NCI-H1105 (cell line): Measurements from ENCODE around the gene NINJ1.

ENCODE experiments used
- DNase-seq: peaks from one replicate; lab custom pipeline; 2025; lab: John Stamatoyannopoulos, UW

Gene NINJ1

DNA sequence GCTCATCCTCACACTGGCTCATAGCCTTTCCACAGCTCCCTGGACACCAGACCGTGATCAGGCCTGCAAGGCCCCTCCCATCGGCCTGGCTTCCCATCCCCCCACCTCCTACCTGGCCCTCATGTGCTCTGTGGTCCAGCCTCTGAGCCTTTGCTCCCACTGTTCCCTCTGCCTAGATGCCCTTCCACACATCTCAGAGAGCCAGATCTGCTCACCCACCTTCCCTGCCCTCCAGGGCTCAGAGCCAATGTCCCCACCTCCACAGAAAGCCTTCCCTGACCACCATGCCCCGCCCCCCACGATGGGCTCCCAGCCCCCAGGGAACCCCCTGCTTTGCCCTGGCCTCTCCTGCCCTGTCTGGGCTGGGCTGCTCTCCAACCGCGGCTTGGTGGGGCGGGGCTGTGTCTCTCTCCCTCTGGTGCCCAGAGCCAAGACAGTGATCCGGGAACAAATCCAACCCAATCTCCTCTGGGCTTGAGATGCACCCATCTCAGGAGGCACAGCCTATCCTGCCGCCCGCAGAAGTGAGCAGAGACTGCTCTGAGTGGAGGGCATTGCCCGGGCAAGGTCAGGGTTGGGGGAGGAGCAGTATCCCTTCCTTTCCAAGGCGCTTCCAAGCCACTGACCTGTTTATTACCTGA, 1.6 kb downstream of the NINJ1 start:
- DNase-seq: no peak

DNA sequence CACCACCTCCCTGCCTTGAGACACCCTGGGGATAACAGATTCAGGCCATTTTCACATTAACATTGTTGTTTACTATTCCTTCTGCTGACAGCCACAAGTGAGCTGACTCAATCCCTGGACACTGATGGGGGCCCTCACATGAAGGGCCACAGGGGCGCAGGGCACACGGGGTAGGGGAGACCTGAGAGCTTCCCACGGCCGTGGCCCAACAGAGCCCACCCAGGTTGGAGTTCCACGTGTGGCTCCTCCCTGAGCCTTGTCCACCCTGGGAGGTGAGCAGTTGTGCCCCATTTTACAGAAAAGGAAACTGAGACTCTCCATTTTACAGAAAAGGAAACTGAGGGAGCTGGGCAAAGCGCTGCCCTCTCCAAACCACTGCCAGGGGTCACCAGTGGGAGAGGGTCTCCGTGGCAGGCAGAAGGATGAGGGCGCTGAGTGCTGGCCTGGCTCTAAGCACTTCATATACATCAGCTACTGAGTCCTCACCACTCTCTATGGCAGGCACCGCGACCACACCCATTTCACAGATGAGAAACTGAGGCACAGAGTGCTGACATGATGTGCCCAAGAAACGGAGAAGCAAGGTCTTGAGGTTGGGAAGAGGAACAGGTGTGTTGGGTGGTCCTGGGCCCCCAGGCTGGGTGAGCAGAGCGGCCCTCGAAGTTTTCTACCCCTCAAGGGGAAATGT, 2.3 kb downstream of the NINJ1 start:
- DNase-seq: no peak

DNA sequence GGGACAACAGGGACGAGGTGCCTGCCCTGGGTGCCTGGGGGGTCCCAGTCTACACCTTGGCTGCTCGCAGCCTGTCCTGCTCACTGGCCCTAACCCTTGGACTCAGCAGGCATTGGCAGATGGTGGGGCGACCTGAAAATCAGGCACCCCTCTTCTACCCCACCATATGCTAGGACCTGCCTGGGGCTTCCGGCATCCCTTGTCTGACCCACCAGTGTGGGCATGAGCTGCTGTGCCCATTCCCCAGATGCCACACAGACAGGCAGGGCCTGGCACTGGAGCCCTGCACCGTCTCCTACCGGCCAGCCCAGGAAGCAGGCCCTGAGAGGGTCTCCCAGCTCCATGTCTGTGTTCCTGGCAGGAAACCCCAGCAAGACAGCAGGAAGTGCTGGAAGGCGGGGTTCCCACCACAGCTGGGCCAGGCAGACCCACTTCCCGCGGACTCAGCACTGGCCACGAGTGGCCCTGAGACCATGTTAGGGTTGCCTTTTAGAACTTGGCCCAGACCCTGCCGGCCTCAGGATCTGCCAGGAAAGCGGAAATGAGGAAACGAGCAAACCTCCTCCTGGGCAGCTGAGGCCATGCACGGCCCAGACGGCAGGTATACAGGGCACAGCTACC, 3.1 kb downstream of the NINJ1 start:
- DNase-seq: no peak

DNA sequence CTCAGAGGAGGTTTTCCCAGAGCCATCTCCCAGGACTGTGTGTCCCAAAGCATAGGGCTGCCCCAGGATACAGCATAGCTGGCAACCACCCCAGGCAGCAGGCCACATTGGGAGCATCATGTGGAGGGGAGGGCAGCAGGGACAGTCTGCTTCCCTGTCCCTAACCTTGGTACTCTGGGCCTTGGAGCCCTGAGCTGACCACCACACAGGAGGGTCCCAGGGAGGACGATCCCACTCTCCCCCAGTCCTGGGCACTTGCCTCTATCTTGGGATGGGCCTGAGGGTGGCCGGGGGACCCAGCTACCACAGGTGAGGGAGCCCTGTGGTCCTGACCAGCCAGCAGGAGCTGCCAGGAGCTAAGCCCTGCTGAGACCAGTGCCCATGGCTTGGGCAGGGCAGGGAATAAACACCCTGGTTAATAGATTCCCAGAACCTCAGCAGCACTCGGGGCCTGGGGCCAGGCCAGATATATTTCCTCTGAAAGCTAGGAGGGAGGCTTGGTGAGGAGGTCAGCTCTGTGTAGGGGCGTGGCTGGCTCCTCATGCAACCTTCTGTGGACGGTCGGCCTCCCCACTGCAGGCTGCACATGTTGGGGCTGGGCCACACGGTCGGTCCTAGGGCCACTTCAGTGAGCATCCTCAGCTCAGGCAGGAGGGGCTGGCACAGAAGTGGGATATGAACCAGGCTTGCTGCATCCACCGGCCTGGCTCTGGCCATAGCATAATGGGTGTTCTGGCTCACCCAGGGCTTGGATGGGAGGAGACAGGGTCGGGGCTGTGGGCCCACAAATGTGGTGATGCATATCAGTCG, 4.2 kb downstream of the NINJ1 start:
- no peak for DNase-seq

DNA sequence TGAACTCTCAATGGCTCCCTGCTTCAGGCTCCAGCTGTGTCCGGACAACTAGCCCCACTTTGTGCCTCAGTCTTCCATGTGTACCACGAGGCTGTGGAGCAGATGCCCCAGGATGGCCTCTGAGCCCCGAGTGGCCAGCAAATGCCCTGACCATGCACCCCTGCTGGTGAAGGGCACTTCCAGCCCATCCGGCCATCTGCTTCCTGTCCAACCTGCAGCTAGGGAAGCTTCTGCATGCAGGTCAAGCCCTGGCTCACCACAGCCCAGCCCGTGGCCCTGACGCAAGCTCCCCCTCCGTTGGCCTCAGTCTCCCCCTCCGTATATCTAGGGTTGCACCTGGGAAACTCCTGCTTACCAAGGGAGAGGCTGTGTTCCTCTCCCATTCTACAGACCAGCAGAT, 4.8 kb downstream of the NINJ1 start:
- DNase-seq: no peak

DNA sequence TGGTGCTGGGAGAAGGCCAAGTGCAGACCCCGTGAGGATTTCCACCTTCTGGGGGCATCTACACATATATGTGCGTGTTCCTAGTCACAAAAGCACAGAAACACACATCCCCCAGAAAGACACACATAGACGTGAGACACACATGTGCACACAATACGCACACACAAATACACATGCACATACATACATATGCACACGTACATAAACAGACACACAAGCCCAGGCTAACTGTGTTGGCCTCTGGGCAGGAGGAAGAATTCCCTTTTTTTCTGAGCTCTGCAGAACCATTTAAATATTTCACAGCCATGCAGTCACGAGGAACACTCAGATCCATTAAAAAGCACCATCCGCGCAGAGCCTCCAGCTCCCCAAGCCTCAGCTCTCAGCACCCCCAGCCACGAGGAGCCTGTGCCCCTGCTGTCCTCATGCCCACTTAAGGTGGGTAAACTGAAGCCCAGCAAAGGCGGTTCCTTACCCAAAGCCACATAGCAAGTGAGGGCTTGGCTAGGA, 5.3 kb downstream of the NINJ1 start:
- no peak for DNase-seq

DNA sequence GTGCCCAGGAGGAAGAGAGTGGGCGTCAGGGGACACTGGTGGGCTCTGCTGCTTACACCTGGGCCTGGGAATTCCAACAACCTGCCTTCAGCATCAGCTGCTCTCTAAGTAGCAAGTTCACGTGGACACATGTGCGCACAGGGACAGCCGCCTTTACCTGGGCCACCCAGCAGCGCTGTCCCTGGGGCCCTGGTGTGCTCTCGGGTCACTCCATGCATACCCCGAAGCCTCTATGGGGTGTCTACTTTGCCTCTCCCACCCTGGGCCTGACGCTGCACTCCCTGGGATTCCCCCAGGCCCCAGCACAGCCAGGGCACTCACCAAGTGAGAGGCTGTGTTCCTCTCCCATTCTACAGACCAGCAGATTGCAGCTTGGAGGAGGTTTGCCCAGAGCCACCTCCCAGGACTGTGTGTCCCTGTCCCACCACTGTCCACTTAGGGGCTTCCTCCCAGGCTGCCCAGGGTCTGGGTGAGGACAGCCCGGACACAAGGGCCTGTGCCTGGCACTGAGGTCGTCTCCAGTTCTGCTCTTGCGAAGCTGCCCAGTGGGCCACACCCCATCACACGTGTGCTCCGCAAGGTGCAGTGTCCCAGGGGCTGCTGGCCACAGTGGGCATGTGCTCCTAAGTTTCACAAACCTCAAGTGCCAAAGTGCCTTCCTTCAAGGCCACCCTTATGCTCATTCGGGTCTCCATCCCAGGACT, 5.9 kb downstream of the NINJ1 start:
- no peak for DNase-seq

DNA sequence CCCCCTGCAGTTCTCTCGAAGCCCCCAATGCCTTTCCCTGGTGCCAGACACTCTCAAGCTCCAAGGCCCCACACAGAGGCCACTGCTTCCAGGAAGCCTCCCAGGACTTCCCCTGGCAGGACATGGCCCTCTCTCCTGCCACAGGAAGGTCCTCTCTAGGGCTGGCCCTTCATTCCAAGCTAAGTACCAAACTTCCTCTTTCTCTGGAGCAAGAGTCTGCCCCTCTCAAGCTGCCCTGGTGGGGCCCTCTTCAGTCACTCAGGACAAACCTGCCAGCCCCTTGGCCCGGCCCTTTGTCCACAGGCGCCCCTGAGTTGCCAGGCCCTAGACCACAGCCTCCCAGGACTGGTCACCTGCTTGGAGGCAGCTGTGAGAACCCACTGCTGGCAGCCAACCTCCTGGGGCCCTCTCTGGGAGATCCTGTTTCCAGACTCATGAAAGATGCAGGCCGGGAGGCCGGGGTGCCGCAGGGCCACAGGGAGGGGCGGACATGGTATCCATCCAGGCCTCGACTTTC, 6.6 kb downstream of the NINJ1 start:
- DNase-seq: no peak

DNA sequence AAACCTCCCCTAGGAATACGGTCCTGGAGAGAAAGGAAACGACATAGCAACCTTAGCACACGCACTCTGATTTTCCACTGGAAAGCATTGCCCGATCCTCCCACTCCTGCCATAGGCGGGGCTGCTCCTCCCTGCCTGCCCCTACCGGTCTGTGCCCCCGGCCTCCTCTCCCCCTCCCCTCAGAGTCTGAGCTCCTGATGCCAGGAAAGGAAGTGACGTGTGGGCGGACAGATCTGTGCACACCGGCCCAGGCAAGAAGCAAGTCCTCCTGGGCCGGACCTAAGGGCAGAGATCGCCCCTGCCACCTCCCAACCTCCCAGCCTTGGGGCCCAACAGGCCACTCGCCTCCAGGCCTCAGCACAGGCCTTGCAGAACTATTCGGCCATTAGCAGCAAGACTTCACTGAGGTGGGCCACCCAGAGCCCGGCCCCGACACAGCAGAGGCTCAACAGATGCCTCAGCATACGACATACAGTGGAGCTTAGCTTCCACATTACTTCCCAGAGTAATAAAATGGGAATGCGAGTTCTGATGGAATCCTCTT, 7.2 kb downstream of the NINJ1 start:
- no peak for DNase-seq

DNA sequence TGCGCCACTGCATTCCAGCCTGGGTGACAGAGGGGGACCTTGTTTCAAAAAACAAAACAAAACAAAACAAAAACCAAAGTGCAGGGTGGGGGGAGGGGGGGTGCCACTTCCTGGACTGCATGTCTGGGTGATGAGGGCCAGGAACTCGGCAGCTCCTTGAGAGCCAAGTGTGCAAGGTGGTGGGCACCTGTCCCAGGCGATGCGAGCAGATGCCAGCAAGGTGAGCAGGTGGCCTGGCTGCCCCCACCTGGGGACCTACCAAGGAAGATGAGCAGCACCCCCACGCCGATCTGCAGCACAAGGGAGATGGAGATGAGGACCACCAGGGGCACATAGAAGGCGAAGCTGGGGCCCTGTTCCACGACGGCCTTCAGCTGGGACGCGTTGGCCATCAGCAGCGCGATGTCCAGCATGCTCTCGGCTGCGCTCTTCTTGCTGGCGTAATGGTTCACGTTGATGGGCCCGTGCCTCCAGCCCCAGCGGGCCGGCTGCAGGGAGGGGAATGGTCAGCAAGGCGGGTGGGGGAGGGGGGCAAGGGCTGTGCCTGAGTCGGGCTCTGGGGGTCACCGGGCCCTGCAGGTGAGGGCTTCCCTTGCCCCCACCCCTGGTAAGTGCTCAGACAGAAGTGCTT, 7.8 kb downstream of the NINJ1 start:
- no peak for DNase-seq

DNA sequence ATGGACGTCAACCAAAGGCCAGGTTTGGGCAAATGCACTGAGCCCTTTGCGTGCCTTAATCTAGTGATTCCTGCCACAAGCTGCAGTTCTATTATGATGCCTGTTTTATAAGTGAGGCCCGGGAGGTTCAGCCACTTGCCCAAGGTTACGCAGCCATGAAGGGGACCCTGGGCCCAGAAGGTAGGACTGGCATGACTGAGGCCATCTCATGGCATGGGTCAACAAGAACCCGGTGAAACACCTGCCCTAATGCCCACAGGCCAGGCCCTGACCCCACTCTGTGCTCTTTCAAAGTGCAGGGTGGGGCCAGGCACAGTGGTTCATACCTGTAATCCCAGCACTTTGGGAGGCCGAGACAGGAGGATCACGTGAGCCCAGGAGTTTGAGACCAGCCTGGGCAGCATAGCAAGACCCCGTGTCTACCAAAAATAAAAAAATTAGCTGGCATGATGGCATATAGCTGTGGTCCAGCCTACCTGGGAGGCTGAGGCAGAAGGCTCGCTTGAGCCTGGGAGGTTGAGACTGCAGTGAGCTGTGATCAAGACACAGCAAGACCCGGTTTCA, 8.6 kb downstream of the NINJ1 start:
- no peak for DNase-seq

DNA sequence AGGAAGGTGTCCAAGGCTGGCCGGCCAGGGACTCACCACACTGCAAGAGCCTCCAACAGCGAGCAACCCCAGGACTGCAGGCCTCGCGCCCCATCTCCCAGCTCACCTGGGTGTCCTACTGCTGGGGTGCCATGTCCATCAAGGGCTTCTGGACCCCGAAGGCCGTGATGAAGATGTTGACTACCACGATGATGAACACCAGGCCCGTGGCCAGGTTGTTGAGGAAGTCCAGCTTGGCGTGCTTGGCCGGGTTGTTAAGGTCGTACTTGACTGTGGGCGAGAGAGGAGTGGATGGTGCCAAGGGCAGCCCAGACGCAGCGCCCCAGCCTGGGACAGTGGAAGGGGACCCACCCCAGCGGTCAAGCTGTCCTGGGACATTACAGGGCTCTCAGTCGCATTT, 9.3 kb downstream of the NINJ1 start:
- DNase-seq: no peak

DNA sequence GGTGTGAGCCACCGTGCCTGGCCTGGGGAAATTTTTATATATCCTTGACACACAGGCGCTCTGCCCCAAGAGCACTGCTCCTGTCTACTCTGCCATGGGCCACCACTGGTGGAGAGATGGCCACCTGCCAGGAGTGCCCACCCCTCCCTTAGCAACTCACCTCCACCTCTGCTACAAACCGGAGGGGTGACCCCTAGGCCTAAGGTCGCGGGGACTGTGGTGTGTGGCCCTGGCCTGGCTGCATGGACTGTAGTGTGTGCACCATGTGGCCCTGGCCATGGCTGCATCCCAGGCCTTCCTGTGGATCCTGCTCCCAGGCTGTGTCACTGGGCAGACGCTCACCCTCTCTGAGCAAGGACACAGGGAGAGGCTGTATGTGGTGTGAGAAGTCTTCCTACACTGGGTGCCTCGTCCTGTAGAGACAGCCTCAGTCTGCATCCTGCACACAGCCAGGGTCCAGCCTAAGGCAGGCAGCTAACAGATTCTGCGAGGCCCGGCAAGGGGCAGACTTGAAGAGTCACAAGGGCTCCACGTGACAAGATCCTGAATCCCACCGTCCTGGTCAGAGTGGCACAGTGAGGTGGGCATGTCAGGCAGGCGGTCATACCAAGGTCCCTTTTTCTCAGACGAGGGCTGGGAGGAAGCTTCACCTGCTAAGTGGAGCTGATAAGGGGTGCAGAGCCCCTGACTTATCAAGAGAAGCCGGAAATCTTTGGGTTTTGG, 10.3 kb downstream of the NINJ1 start:
- DNase-seq: no peak

DNA sequence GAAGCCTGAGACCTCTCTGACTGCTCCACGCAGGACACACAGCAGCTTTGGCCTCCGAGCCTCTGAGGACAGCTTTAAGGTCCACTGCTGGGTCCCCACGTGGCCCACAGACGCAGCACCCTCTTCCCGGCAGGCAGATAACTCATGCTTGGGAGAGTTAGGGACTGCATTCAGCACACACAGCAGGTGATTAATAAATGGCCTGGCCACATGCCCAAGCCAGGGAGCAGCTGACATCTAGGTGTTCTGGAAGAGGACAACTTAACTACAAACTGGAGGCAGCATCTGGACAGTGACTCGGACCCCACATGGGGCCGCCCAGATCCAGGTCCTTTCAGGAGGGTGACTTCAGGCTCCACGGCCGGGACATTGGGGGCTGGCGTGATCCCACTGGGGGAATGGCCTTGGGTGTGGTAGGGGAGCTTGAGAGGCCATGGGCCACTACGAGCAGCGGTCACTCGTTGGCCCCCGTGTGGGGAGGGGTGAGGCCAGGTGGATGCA, 11.3 kb downstream of the NINJ1 start:
- DNase-seq: no peak

DNA sequence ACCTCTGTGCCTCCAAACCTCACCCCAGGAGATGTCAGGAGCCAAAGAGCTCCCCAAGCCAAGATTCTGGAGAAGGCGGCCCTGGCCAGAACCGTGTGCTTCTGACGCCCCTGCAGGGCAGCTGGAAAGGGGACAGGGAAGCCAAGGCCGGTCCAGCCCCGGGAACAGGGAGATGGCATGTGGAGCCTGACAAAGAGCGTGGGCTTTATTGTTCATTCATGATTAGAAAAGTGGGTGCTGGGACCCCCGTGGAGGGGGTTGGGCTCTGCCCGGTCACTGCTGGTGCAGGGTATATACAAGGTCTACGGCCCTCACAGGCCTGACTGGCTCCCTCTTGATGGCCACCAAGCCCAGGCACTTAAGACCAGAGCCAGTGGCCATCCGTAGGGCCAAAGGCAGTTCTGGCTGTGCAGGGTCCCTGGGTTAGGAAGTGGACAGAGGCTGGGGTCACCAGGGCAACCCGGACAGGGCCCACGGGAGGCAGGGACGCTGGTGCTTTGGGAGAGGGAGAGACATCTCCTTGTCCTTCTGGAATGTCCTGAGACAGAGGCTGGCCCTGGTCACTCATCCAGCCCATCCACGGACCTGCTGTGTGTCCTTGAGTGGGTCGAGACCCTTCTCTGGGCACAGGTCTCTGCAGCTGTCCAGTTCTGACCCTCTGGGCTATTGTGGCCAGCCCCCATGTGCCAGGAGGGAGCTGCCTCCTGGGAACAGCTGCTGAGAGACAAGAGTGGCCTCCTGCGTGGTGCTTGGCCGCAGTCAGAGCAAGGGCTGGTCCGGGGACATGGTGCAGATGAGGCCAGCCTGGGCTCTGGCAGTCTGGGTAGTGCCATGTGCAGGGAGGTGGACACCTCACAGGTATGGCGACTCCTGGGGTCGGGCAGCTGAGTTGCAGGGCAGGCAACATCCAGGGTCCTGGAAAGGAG, 12.5 kb downstream of the NINJ1 start:
- no peak for DNase-seq

DNA sequence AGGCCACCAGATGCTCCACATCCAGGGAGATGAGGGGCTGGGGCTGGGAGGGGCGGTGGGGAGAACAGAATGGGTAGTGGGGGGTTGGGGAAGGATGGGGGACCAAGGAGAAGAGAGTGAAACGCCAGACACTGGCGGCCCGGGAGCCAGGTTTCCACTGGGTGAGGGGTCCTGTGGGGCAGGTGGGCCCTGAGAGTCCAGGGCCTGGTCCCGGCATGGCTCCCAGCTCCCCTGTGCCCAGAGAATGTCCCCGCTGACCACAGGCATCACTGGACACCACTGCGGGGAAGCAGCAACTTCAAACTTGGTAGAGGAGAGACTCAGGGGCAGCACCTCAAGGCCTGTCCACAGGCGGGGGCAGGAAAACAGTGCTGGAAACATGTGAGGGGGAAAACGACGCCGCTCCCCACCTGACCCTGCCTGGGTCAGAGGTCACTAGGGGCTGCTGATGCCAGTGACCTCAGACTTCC, 13.2 kb downstream of the NINJ1 start:
- no peak for DNase-seq

DNA sequence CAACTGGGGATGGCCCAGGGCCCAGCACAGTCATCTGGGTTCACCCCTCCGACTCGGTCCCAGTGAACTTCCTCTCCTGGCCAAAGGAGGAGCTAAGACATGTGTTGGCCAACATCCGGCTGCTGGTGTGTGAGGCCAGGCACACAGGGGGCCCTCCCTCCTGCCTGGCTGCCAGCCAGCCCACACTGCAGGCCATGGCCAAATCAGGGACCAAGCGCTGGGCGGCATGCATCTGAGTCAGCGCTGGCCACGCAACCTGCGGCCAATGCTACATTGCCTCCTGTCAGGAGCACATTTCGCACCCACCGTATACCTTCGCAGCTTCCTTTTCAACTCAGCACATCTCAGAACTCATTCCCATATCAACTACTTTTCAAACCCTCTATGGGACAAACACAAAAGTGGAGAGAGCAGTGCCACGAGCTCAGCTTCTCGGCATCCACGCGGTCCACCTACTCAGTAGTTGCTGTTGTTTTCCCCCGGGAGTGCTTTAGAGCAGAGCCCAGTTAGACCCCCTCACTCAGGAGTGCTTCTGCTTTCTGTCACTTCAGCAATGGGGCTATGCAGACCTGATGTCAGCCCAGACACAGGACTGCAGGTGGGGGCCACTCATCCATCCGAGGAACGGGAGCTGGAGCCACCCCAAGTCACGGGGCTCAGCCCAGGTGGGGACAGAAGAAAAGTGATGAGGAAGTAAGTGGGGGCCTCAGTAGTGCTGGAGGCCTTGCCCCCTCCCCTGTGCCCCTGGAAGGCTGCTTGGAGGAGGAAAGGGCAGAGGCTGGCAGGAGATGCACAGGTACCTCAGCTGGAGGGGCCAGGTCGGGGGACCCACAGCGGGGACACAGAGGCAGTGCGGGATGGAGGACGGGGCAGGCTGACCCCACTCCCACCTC, 13.9 kb downstream of the NINJ1 start:
- DNase-seq: no peak

DNA sequence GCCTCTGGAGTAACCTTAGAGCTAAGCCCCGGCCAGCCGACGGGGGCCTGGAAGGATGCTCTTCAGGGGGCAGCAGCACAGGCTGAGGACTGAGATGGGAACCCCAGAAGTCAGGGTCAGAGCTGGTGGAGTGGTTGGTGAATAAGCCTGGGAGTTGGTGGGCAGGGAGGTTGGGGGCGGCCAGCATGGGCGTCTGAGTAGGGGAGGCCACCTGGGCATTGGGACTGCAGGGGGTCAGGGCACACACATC, 14.4 kb downstream of the NINJ1 start:
- DNase-seq: no peak
